HG02642 (cell line): ENCODE measurements around the gene TMEM18.

Experiments used
- ATAC-seq: cut with Tn5 transposase; IDR thresholded peaks from one replicate; pipeline ENCODE4 v1.9.1; 2021; ENCODE audit warnings: mild to moderate bottlenecking; ENCODE audit not compliant: unreplicated experiment, poor library complexity

The TMEM18 gene

GRCh38 chr2:637406-637776 lies 39.8 kb downstream of the TMEM18 start:
- ATAC-seq = no peak

- peak; percentile 55 for ATAC-seq
These were observed 40.4 kb downstream of the TMEM18 start for GRCh38 chr2:636641-637405.

GRCh38 chr2:635687-636621 lies 41.3 kb downstream of the TMEM18 start:
- no peak for ATAC-seq

GRCh38 chr2:634636-635388 lies 42.4 kb downstream of the TMEM18 start:
- no peak for ATAC-seq

- no peak for ATAC-seq
These were observed 43.2 kb downstream of the TMEM18 start for GRCh38 chr2:634041-634440.

- no peak for ATAC-seq
These were observed 43.8 kb downstream of the TMEM18 start for GRCh38 chr2:633371-633770.

GRCh38 chr2:632471-632870 lies 44.7 kb downstream of the TMEM18 start:
- no peak for ATAC-seq

GRCh38 chr2:631741-632140 lies 45.5 kb downstream of the TMEM18 start:
- ATAC-seq = no peak

- no peak for ATAC-seq
These were observed 46.5 kb downstream of the TMEM18 start for GRCh38 chr2:630451-631320.

- ATAC-seq = no peak
These were observed 47.2 kb downstream of the TMEM18 start for GRCh38 chr2:629961-630360.

- no peak for ATAC-seq
These were observed 48.6 kb downstream of the TMEM18 start for GRCh38 chr2:628651-629050.

- ATAC-seq = no peak
These were observed 49.2 kb downstream of the TMEM18 start for GRCh38 chr2:627926-628560.

GRCh38 chr2:627340-627709 lies 49.9 kb downstream of the TMEM18 start:
- no peak for ATAC-seq

- no peak for ATAC-seq
These were observed 50.5 kb downstream of the TMEM18 start for GRCh38 chr2:626491-627339.

GRCh38 chr2:625415-626333 lies 51.5 kb downstream of the TMEM18 start:
- no peak for ATAC-seq

GRCh38 chr2:624551-625347 lies 52.5 kb downstream of the TMEM18 start:
- no peak for ATAC-seq

GRCh38 chr2:624096-624495 lies 53.1 kb downstream of the TMEM18 start:
- ATAC-seq = no peak
